Measurements from ENCODE around the gene GCK. TPM values are rescaled to one million over a fixed set of nuclear protein-coding genes. Genes with fewer than 3 reads are reported as not detected.
A peak's percentile ranks its signal among the peaks of the same experiment; 100 is the strongest.

Gene GCK
- total RNA-seq, 1 experiment from 2014 or later, result not detected

- ChIA-PET POLR2A (ENCODE audit: unreplicated experiment) (no interaction called here), CTCF (no interaction called here)
- H3F3A ChIP-seq (ENCODE audit: low read length, unreplicated experiment), result no peaks in the 10 kb centered on the region
- no peaks in the 10 kb centered on the region for H3K36me3 ChIP-seq (ENCODE audit: low read depth, low read length)
- no peak overlapping the region for H3K4me2 ChIP-seq (ENCODE audit: low read length)
- H3K4me1 ChIP-seq (ENCODE audit: insufficient read depth, low read length), result peaks cover 21% of the 10 kb centered on the region
- no peaks in the 10 kb centered on the region for H3K9me2 ChIP-seq (replicated peaks; ENCODE audit: low read length)
- no peak overlapping the region for H3K27ac ChIP-seq (ENCODE audit: low read length)
- no peaks in the 10 kb centered on the region for H3K9me3 ChIP-seq (ENCODE audit: low read length)
- H2AFZ ChIP-seq (ENCODE audit: low read length), result no peak overlapping the region
- no peaks in the 10 kb centered on the region for H3K27me3 ChIP-seq (ENCODE audit: low read length)
- intact Hi-C loops (cut with micrococcal nuclease), result no loop called here
- no peaks in the 10 kb centered on the region for H3K79me2 ChIP-seq (ENCODE audit: low read length)
- DNase-seq, result no peak
- no peak for ATAC-seq
- H3K4me3 ChIP-seq (ENCODE audit: low read length), result no peak overlapping the region
- TF ChIP-seq, protein P1, sequence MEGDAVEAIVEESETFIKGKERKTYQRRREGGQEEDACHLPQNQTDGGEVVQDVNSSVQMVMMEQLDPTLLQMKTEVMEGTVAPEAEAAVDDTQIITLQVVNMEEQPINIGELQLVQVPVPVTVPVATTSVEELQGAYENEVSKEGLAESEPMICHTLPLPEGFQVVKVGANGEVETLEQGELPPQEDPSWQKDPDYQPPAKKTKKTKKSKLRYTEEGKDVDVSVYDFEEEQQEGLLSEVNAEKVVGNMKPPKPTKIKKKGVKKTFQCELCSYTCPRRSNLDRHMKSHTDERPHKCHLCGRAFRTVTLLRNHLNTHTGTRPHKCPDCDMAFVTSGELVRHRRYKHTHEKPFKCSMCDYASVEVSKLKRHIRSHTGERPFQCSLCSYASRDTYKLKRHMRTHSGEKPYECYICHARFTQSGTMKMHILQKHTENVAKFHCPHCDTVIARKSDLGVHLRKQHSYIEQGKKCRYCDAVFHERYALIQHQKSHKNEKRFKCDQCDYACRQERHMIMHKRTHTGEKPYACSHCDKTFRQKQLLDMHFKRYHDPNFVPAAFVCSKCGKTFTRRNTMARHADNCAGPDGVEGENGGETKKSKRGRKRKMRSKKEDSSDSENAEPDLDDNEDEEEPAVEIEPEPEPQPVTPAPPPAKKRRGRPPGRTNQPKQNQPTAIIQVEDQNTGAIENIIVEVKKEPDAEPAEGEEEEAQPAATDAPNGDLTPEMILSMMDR (conservative IDR thresholded peaks at IDR 0.05; ENCODE audit: low read depth, low read length), result no peak
- TF ChIP-seq EZH2 (IDR thresholded peaks at IDR 0.05; ENCODE audit: low read length, unreplicated experiment) (no peak), EZH2phosphoT487 (IDR thresholded peaks at IDR 0.05; ENCODE audit: borderline replicate concordance, low read length) (no peak)
- H4K20me1 ChIP-seq (ENCODE audit: low read length), result no peaks in the 10 kb centered on the region
- BruUV-seq (replicated peaks), result no TSS peak
- H3K9ac ChIP-seq (ENCODE audit: low read length), result no peak overlapping the region
Measured at GRCh38 chr7:44182827-44183226, 6.4 kb downstream of the GCK start.

GRCh38 chr7:44180631-44181030, 8.6 kb downstream of the GCK start:
- Histone ChIP-seq H3K4me3 (ENCODE audit: low read length) (no peak overlapping the region), H4K20me1 (ENCODE audit: low read length) (no peaks in the 10 kb centered on the region), H3K9ac (ENCODE audit: low read length) (no peak overlapping the region), H3K27ac (ENCODE audit: low read length) (no peak overlapping the region), H3F3A (ENCODE audit: low read length, unreplicated experiment) (no peaks in the 10 kb centered on the region), H3K36me3 (ENCODE audit: low read depth, low read length) (no peaks in the 10 kb centered on the region), H3K4me1 (ENCODE audit: insufficient read depth, low read length) (peaks cover 28% of the 10 kb centered on the region), H3K27me3 (ENCODE audit: low read length) (no peaks in the 10 kb centered on the region), H3K4me2 (ENCODE audit: low read length) (no peak overlapping the region), H3K9me3 (ENCODE audit: low read length) (no peaks in the 10 kb centered on the region), H3K9me2 (replicated peaks; ENCODE audit: low read length) (no peaks in the 10 kb centered on the region), H3K79me2 (ENCODE audit: low read length) (no peaks in the 10 kb centered on the region), H2AFZ (ENCODE audit: low read length) (no peak overlapping the region)
- intact Hi-C loops (cut with micrococcal nuclease), result no loop called here
- ChIA-PET POLR2A (ENCODE audit: unreplicated experiment) (no interaction called here), CTCF (no interaction called here)
- BruUV-seq (replicated peaks), result no TSS peak
- no peak for TF ChIP-seq EZH2phosphoT487 (IDR thresholded peaks at IDR 0.05; ENCODE audit: borderline replicate concordance, low read length)
- TF ChIP-seq EZH2 (IDR thresholded peaks at IDR 0.05; ENCODE audit: low read length, unreplicated experiment), result no peak
- TF ChIP-seq, protein P1 (conservative IDR thresholded peaks at IDR 0.05; ENCODE audit: low read depth, low read length), result no peak
- ATAC-seq (no peak), DNase-seq (no peak)

- Histone ChIP-seq H3K9ac (ENCODE audit: low read length) (no peak overlapping the region), H3K27ac (ENCODE audit: low read length) (no peak overlapping the region), H3K4me3 (ENCODE audit: low read length) (no peak overlapping the region), H3K79me2 (ENCODE audit: low read length) (no peaks in the 10 kb centered on the region), H3K36me3 (ENCODE audit: low read depth, low read length) (no peaks in the 10 kb centered on the region), H3K27me3 (ENCODE audit: low read length) (no peaks in the 10 kb centered on the region), H2AFZ (ENCODE audit: low read length) (peak overlapping the region; percentile 43; the same call in 1 of the 2 replicates), H3K4me2 (ENCODE audit: low read length) (peak overlapping the region; percentile 44; the same call in 1 of the 2 replicates), H3K9me2 (replicated peaks; ENCODE audit: low read length) (no peaks in the 10 kb centered on the region), H3K9me3 (ENCODE audit: low read length) (no peaks in the 10 kb centered on the region), H3K4me1 (ENCODE audit: insufficient read depth, low read length) (peaks cover 11% of the 10 kb centered on the region), H3F3A (ENCODE audit: low read length, unreplicated experiment) (no peaks in the 10 kb centered on the region), H4K20me1 (ENCODE audit: low read length) (no peaks in the 10 kb centered on the region)
- intact Hi-C loops (cut with micrococcal nuclease), result no loop called here
- ChIA-PET CTCF (no interaction called here), POLR2A (ENCODE audit: unreplicated experiment) (no interaction called here)
- DNase-seq (peak; percentile 39), ATAC-seq (peak; percentile 92)
- TF ChIP-seq EZH2 (IDR thresholded peaks at IDR 0.05; ENCODE audit: low read length, unreplicated experiment) (no peak), EZH2phosphoT487 (IDR thresholded peaks at IDR 0.05; ENCODE audit: borderline replicate concordance, low read length) (no peak)
- TF ChIP-seq, protein P1 (conservative IDR thresholded peaks at IDR 0.05; ENCODE audit: low read depth, low read length), result no peak
- no TSS peak for BruUV-seq (replicated peaks)
Measured at GRCh38 chr7:44177570-44178131, 11.6 kb downstream of the GCK start.
